Medulla oblongata (tissue), 1 donor: ENCODE data around the gene RNF126.
A peak's percentile ranks its signal among the peaks of the same experiment; 100 is the strongest.
"Not testable (repeated sequence)": the region's sequence is repeated elsewhere in the genome, so short reads cannot be mapped to it uniquely, and the experiment has no call there.

ENCODE experiments used
- DNase-seq: peaks from one replicate; pipeline ENCODE4 v3.0.0-alpha.2; 2015; ENCODE audit errors: extremely low spot score

Gene RNF126

GRCh38 chr19:686589-687297 is 23.7 kb upstream of the RNF126 start:
- DNase-seq = no peak

- DNase-seq = no peak
Observed at GRCh38 chr19:685454-685931, 22.5 kb upstream of the RNF126 start.

GRCh38 chr19:682678-683320 is 19.8 kb upstream of the RNF126 start:
- no peak for DNase-seq

GRCh38 chr19:681029-682019 is 18.3 kb upstream of the RNF126 start:
- DNase-seq = no peak

GRCh38 chr19:680287-681028 is 17.4 kb upstream of the RNF126 start:
- DNase-seq = peak; percentile 98

- DNase-seq = peak; percentile 68
Observed at GRCh38 chr19:679418-680286, 16.6 kb upstream of the RNF126 start.

- DNase-seq = no peak
Observed at GRCh38 chr19:678791-679388, 15.9 kb upstream of the RNF126 start.

- no peak for DNase-seq
Observed at GRCh38 chr19:677601-678436, 14.8 kb upstream of the RNF126 start.

GRCh38 chr19:677201-677600 is 14.2 kb upstream of the RNF126 start:
- no peak for DNase-seq

GRCh38 chr19:676339-677105 is 13.5 kb upstream of the RNF126 start, which contains the start of gene FSTL3:
Gene FSTL3 (plus strand): TSS chr19:676392. CDS start chr19:676424, 32 bp downstream.
- no peak for DNase-seq

GRCh38 chr19:676007-676338 is 13.0 kb upstream of the RNF126 start:
- DNase-seq = no peak

- DNase-seq = peak; percentile 67
Observed at GRCh38 chr19:674282-675151, 11.5 kb upstream of the RNF126 start.

GRCh38 chr19:670609-671075 is 7.6 kb upstream of the RNF126 start:
- DNase-seq = no peak

GRCh38 chr19:668675-669434 is 5.8 kb upstream of the RNF126 start:
- not testable (repeated sequence) for DNase-seq

GRCh38 chr19:666985-667573 is 4.1 kb upstream of the RNF126 start:
- DNase-seq = not testable (repeated sequence)

GRCh38 chr19:664913-665443 is 2.0 kb upstream of the RNF126 start:
- peak; percentile 86 for DNase-seq
